ENCODE data around the gene FAM209A. TPM values are rescaled to one million over a fixed set of nuclear protein-coding genes. Genes with fewer than 3 reads are reported as not detected.

The FAM209A gene
- 0.37 TPM in 1 of 2 replicates, not detected in the other for total RNA-seq

DNA sequence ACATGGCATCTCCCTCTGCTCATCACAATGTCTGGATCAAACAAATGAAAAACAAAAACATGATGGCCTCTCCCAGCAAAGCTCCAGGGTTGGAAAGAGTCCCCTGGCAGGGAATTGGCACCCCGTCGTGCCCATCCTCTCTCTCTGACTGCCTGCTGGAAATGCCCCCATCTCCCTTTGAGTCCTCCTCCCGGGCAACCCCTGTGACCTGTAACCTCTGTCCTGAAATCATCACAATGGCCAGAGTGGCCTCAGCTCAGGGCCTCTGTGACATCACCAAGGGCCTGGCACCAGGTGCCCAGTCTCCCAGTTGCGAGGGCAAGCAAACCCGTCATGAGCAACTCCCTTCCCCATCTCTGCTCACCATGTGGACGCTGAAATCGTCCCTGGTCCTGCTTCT, at the start of gene FAM209A:
TSS of gene FAM209A (plus strand) at position 301 of the 400 bp plus-strand sequence. CDS start at position 366, 65 bp downstream.

DNA sequence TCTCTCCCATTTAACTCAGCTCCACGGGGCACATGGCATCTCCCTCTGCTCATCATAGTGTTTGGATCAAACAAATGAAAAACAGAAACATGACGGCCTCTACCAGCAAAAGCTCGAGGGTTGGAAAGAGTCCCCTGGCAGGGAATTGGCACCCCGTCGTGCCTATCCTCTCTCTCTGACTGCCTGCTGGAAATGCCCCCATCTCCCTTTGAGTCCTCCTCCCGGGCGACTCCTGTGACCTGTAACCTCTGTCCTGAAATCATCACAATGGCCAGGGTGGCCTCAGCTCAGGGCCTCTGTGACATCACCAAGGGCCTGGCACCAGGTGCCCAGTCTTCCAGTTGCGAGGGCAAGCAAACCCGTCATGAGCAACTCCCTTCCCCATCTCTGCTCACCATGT, 8.4 kb downstream of the FAM209A start, which contains the start of gene FAM209B:
TSS of gene FAM209B (plus strand) at position 301 of the 400 bp plus-strand sequence. CDS start at position 397, 96 bp downstream.

Other genes starting within 250 kb of the FAM209A start
- 17.0 and 23.8 TPM in 2 replicates for gene FAM210B, start 165.8 kb upstream of the FAM209A start, total RNA-seq
- gene AURKA, start 132.5 kb upstream of the FAM209A start, total RNA-seq, result 33.4 and 39.7 TPM in 2 replicates
- 18.9 and 27.3 TPM in 2 replicates for gene CSTF1, start 132.1 kb upstream of the FAM209A start, total RNA-seq
- 0.21 TPM in 1 of 2 replicates, not detected in the other for gene CASS4, start 112.5 kb upstream of the FAM209A start, total RNA-seq
- 47.3 and 51.6 TPM in 2 replicates for gene RTF2, start 56.1 kb upstream of the FAM209A start, total RNA-seq
- 0.49 TPM in 1 of 2 replicates, not detected in the other for gene FAM209B, start 8.5 kb downstream of the FAM209A start, total RNA-seq
- 10.8 and 13.3 TPM in 2 replicates for gene TFAP2C, start 104.6 kb downstream of the FAM209A start, total RNA-seq